Thoracic aorta (tissue), 2 donors: ENCODE data around the gene H2AZ2. TPM values are rescaled to one million over a fixed set of nuclear protein-coding genes. Genes with fewer than 3 reads are reported as not detected.
A peak's percentile ranks its signal among the peaks of the same experiment; 100 is the strongest.
"Not testable (repeated sequence)": the region's sequence is repeated elsewhere in the genome, so short reads cannot be mapped to it uniquely, and the experiment has no call there.

ENCODE experiments used
- ATAC-seq: fragments of 150-250 bp; one replicate; pipeline ENCODE4 v1.8.0; 2017; ENCODE audit warnings: low read depth; ENCODE audit not compliant: insufficient number of reproducible peaks, low FRiP score
- DNase-seq: peaks from one replicate; pipeline ENCODE4 v3.0.0-alpha.2; 2020; ENCODE audit warnings: low spot score
- H3K27ac ChIP-seq, 2 donors: fragments of 200-600 bp; sonication (generic); 1 replicate in 1 of 2; 2 replicates in 1 of 2; pipeline ENCODE4 v1.5.1; 2016; ENCODE audit warnings: mild to moderate bottlenecking in 2 of 2, moderate library complexity in 2 of 2
- H3K27me3 ChIP-seq: fragments of 200-600 bp; sonication (generic); replicated peaks from 2 replicates; pipeline ENCODE4 v1.6.0; 2016; ENCODE audit warnings: mild to moderate bottlenecking; ENCODE audit not compliant: insufficient read depth
- H3K36me3 ChIP-seq: fragments of 200-600 bp; sonication (generic); one replicate; pipeline ENCODE4 v1.5.1; 2016
- H3K4me1 ChIP-seq, 2 donors: fragments of 200-600 bp; sonication (generic); 1 replicate in 1 of 2; 2 replicates in 1 of 2; pipeline versions ENCODE4 v1.5.1 to v1.6.0; 2016; ENCODE audit warnings: low read depth in 2 of 2, mild to moderate bottlenecking in 1 of 2; ENCODE audit not compliant: control insufficient read depth in 1 of 2
- H3K4me3 ChIP-seq: fragments of 200-600 bp; sonication (generic); 2 replicates; pipeline ENCODE4 v1.5.1; 2016; ENCODE audit warnings: mild to moderate bottlenecking
- H3K9me3 ChIP-seq: fragments of 200-600 bp; sonication (generic); 2 replicates; pipeline ENCODE4 v1.5.1; 2016
- CTCF ChIP-seq: fragments of 200-600 bp; sonication (generic); IDR thresholded peaks from one replicate; pipeline ENCODE4 v1.5.1; 2019; ENCODE audit warnings: antibody characterized with exemption
- total RNA-seq, 2 donors: library from RNA; depleted of rRNA; stranded (reverse); fragments of >200 nt; gene quantifications; one replicate each; pipeline versions ENCODE4 v1.1.0 to v1.2.3, GENCODE V29; 2016

Gene H2AZ2
- total RNA-seq, 2 donors from 2014 or later: 103 to 111 TPM

- ATAC-seq (no peak), DNase-seq (no peak)
- H3K36me3 ChIP-seq: no peaks in the 10 kb centered on the region
- H3K27ac ChIP-seq: no peak overlapping the region
- peaks cover 4 to 9% of the 10 kb centered on the region in 2 donors for H3K4me1 ChIP-seq
- TF ChIP-seq CTCF: no peak
- H3K4me3 ChIP-seq: no peak overlapping the region
- H3K9me3 ChIP-seq: no peaks in the 10 kb centered on the region
- H3K27me3 ChIP-seq: no peaks in the 10 kb centered on the region
These were observed 4.7 kb upstream of the H2AZ2 start for GRCh38 chr7:44852590-44852989.

- no peak for TF ChIP-seq CTCF
- Histone ChIP-seq H3K27me3 (no peaks in the 10 kb centered on the region), H3K27ac (no peak overlapping the region), H3K4me1 (peaks cover 13 to 27% of the 10 kb centered on the region in 2 donors), H3K4me3 (no peak overlapping the region), H3K36me3 (no peaks in the 10 kb centered on the region), H3K9me3 (no peaks in the 10 kb centered on the region)
- ATAC-seq (no peak), DNase-seq (no peak)
These were observed 2.1 kb upstream of the H2AZ2 start for GRCh38 chr7:44849885-44850544.

- TF ChIP-seq CTCF: no peak
- ATAC-seq: no peak
- DNase-seq: no peak
- Histone ChIP-seq H3K27ac (peak overlapping the region in 1 of 2 donors; percentile 90), H3K4me3 (peak overlapping the region; percentile 80), H3K9me3 (no peaks in the 10 kb centered on the region), H3K27me3 (no peaks in the 10 kb centered on the region), H3K36me3 (no peaks in the 10 kb centered on the region), H3K4me1 (peaks cover 19 to 33% of the 10 kb centered on the region in 2 donors)
These were observed 1.5 kb upstream of the H2AZ2 start for GRCh38 chr7:44849259-44849884.

GRCh38 chr7:44847509-44847919 is 373 bp downstream of the H2AZ2 start:
- Histone ChIP-seq H3K36me3 (peaks cover 2% of the 10 kb centered on the region), H3K4me1 (peaks cover 19 to 35% of the 10 kb centered on the region in 2 donors), H3K4me3 (peak overlapping the region; percentile 80), H3K9me3 (no peaks in the 10 kb centered on the region), H3K27ac (peak overlapping the region; percentile 93), H3K27me3 (no peaks in the 10 kb centered on the region)
- ATAC-seq (peak; percentile 71), DNase-seq (peak; percentile 45)
- TF ChIP-seq CTCF: peak; percentile 74

GRCh38 chr7:44846816-44847508 is 925 bp downstream of the H2AZ2 start:
- no peaks in the 10 kb centered on the region for H3K27me3 ChIP-seq
- H3K36me3 ChIP-seq: peaks cover 4% of the 10 kb centered on the region
- ATAC-seq (no peak), DNase-seq (no peak)
- H3K9me3 ChIP-seq: no peaks in the 10 kb centered on the region
- H3K4me1 ChIP-seq: peaks cover 19 to 35% of the 10 kb centered on the region in 2 donors
- H3K27ac ChIP-seq: peak overlapping the region; percentile 93
- no peak for TF ChIP-seq CTCF
- peak overlapping the region; percentile 80 for H3K4me3 ChIP-seq

GRCh38 chr7:44846390-44846789 is 1.5 kb downstream of the H2AZ2 start:
- H3K9me3 ChIP-seq, ATAC-seq, H3K27me3 ChIP-seq, DNase-seq, H3K36me3 ChIP-seq: not testable (repeated sequence)
- Histone ChIP-seq H3K4me3 (peak overlapping the region; percentile 80), H3K27ac (peak overlapping the region; percentile 93), H3K4me1 (peaks cover 19 to 35% of the 10 kb centered on the region in 2 donors)
